ENCODE measurements around the gene UBE2D1. TPM values are rescaled to one million over a fixed set of nuclear protein-coding genes. Genes with fewer than 3 reads are reported as not detected.

UBE2D1 gene
- total RNA-seq, 1 experiment from 2014 or later = 13.6 TPM

DNA sequence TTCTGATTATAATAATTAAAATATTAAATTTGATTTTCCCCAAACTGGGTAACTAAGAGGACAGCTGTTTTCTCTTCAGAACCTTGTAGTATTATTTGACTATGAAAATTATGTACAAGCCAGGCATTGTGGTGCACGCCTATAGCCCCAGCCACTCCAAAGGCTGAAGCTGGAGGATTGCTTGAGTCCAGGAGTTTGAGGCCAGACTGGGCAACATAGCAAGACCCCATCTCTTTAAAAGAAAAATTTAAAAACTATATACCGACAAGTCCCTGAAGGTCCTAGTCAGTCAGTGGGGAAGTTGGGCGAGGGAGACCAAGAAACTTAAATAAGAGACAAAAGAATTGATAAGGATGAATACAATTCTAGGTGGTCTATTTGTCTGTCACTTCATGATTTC, 27.1 kb upstream of the UBE2D1 start:
- Histone ChIP-seq H2AFZ (ENCODE audit: low read length) (no peak overlapping the region), H3F3A (ENCODE audit: low read length, unreplicated experiment) (no peaks in the 10 kb centered on the region), H3K36me3 (ENCODE audit: low read depth, low read length) (no peaks in the 10 kb centered on the region), H3K4me1 (ENCODE audit: insufficient read depth, low read length) (no peaks in the 10 kb centered on the region), H3K79me2 (ENCODE audit: low read length) (no peaks in the 10 kb centered on the region), H3K27ac (ENCODE audit: low read length) (no peak overlapping the region), H4K20me1 (ENCODE audit: low read length) (no peaks in the 10 kb centered on the region), H3K4me2 (ENCODE audit: low read length) (no peak overlapping the region), H3K9ac (ENCODE audit: low read length) (no peak overlapping the region), H3K9me2 (replicated peaks; ENCODE audit: low read length) (no peaks in the 10 kb centered on the region), H3K4me3 (ENCODE audit: low read length) (no peak overlapping the region), H3K9me3 (ENCODE audit: low read length) (no peaks in the 10 kb centered on the region), H3K27me3 (ENCODE audit: low read length) (peaks cover 19% of the 10 kb centered on the region; the same call in 1 of the 2 replicates)
- intact Hi-C loops (cut with micrococcal nuclease) = no loop called here
- ChIA-PET CTCF (no interaction called here), POLR2A (ENCODE audit: unreplicated experiment) (no interaction called here)
- ATAC-seq (no peak), DNase-seq (no peak)
- BruUV-seq (replicated peaks) = no TSS peak
- TF ChIP-seq EZH2phosphoT487 (IDR thresholded peaks at IDR 0.05; ENCODE audit: borderline replicate concordance, low read length) = no peak
- TF ChIP-seq, protein P1, sequence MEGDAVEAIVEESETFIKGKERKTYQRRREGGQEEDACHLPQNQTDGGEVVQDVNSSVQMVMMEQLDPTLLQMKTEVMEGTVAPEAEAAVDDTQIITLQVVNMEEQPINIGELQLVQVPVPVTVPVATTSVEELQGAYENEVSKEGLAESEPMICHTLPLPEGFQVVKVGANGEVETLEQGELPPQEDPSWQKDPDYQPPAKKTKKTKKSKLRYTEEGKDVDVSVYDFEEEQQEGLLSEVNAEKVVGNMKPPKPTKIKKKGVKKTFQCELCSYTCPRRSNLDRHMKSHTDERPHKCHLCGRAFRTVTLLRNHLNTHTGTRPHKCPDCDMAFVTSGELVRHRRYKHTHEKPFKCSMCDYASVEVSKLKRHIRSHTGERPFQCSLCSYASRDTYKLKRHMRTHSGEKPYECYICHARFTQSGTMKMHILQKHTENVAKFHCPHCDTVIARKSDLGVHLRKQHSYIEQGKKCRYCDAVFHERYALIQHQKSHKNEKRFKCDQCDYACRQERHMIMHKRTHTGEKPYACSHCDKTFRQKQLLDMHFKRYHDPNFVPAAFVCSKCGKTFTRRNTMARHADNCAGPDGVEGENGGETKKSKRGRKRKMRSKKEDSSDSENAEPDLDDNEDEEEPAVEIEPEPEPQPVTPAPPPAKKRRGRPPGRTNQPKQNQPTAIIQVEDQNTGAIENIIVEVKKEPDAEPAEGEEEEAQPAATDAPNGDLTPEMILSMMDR (conservative IDR thresholded peaks at IDR 0.05; ENCODE audit: low read depth, low read length) = no peak

DNA sequence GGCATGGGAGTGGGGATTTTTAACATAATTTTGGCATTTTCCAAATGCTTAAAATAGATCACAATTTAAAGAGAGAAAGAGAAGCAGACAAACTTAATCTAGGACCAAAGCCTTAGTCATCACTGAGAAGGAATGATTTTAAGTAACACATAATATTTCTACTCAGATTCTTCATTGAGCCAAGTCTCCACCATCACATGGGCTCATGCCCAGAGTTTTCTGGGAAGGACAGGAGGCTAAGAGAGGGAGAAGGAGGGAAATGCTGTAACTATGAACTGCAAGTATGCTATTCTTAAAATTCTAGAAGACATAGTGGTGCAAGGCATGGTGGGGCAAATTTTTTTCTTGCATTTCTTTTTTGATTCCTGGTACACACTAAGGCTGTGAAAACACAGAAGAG, 23.8 kb upstream of the UBE2D1 start:
- Histone ChIP-seq H3K27me3 (ENCODE audit: low read length) (peaks cover 23% of the 10 kb centered on the region; the same call in 1 of the 2 replicates), H3K4me2 (ENCODE audit: low read length) (no peak overlapping the region), H3K4me3 (ENCODE audit: low read length) (no peak overlapping the region), H3K27ac (ENCODE audit: low read length) (no peak overlapping the region), H3K9ac (ENCODE audit: low read length) (no peak overlapping the region), H3K9me2 (replicated peaks; ENCODE audit: low read length) (no peaks in the 10 kb centered on the region), H2AFZ (ENCODE audit: low read length) (no peak overlapping the region), H4K20me1 (ENCODE audit: low read length) (no peaks in the 10 kb centered on the region), H3K9me3 (ENCODE audit: low read length) (no peaks in the 10 kb centered on the region), H3K36me3 (ENCODE audit: low read depth, low read length) (no peaks in the 10 kb centered on the region), H3F3A (ENCODE audit: low read length, unreplicated experiment) (no peaks in the 10 kb centered on the region), H3K79me2 (ENCODE audit: low read length) (no peaks in the 10 kb centered on the region), H3K4me1 (ENCODE audit: insufficient read depth, low read length) (no peaks in the 10 kb centered on the region)
- CTCF ChIA-PET = no interaction called here
- DNase-seq (no peak), ATAC-seq (no peak)
- POLR2A ChIA-PET (ENCODE audit: unreplicated experiment) = no interaction called here
- intact Hi-C loops (cut with micrococcal nuclease) = no loop called here
- TF ChIP-seq EZH2phosphoT487 (IDR thresholded peaks at IDR 0.05; ENCODE audit: borderline replicate concordance, low read length) (no peak), EZH2 (IDR thresholded peaks at IDR 0.05; ENCODE audit: low read length, unreplicated experiment) (no peak)
- TF ChIP-seq, protein P1 (conservative IDR thresholded peaks at IDR 0.05; ENCODE audit: low read depth, low read length) = no peak
- BruUV-seq (replicated peaks) = no TSS peak

DNA sequence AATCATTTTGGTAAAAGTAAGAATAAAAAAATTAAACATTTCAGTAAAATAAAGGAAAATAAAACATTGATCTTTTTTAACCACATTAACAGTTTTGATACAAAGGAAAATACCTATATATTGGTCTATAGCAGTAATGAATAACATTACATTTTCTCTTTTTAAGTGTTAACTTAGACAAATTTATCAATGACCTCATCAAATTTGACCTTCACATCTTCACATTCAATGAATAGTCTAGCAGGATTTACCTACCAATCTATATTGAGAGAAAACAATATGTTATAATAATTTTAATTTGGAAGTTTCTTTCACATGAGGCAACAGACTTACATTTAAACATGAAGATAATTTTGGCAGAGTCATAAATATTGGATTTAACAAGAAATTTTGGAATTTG, 17.9 kb upstream of the UBE2D1 start:
- intact Hi-C loops (cut with micrococcal nuclease) = loop anchor here (5.0 kb wide), 1 partner anchor 70 kb away; the partner anchor contains the start of gene TFAM
- no peaks in the 10 kb centered on the region for H3K79me2 ChIP-seq (ENCODE audit: low read length)
- H3F3A ChIP-seq (ENCODE audit: low read length, unreplicated experiment) = no peaks in the 10 kb centered on the region
- H3K4me3 ChIP-seq (ENCODE audit: low read length) = no peak overlapping the region
- no peaks in the 10 kb centered on the region for H3K9me3 ChIP-seq (ENCODE audit: low read length)
- no peaks in the 10 kb centered on the region for H3K9me2 ChIP-seq (replicated peaks; ENCODE audit: low read length)
- H3K27ac ChIP-seq (ENCODE audit: low read length) = no peak overlapping the region
- no peaks in the 10 kb centered on the region for H3K4me1 ChIP-seq (ENCODE audit: insufficient read depth, low read length)
- no peak overlapping the region for H3K4me2 ChIP-seq (ENCODE audit: low read length)
- H3K9ac ChIP-seq (ENCODE audit: low read length) = no peak overlapping the region
- ChIA-PET CTCF (no interaction called here), POLR2A (ENCODE audit: unreplicated experiment) (no interaction called here)
- no peak overlapping the region for H2AFZ ChIP-seq (ENCODE audit: low read length)
- ATAC-seq = no peak
- no peak for TF ChIP-seq EZH2 (IDR thresholded peaks at IDR 0.05; ENCODE audit: low read length, unreplicated experiment)
- TF ChIP-seq, protein P1 (conservative IDR thresholded peaks at IDR 0.05; ENCODE audit: low read depth, low read length) = no peak
- TF ChIP-seq EZH2phosphoT487 (IDR thresholded peaks at IDR 0.05; ENCODE audit: borderline replicate concordance, low read length) = no peak
- 0 out of 2 replicates have a peak, but pooled peaks cover 6% of the 10 kb centered on the region for H3K27me3 ChIP-seq (ENCODE audit: low read length)
- no TSS peak for BruUV-seq (replicated peaks)
- DNase-seq = no peak
- H4K20me1 ChIP-seq (ENCODE audit: low read length) = no peaks in the 10 kb centered on the region
- H3K36me3 ChIP-seq (ENCODE audit: low read depth, low read length) = no peaks in the 10 kb centered on the region
